Fibroblast of skin of back (primary cell): Measurements from ENCODE around the gene PTCH1.
A peak's percentile ranks its signal among the peaks of the same experiment; 100 is the strongest.

Experiments used
- DNase-seq: peaks from one replicate; pipeline ENCODE4 v3.0.0-alpha.2; 2013

PTCH1 gene

GRCh38 chr9:95511952-95512708 lies 4.6 kb downstream of the PTCH1 start:
- peak; percentile 44 for DNase-seq

- DNase-seq = no peak
Measured at GRCh38 chr9:95511616-95511931, 5.2 kb downstream of the PTCH1 start.

GRCh38 chr9:95510709-95511615 lies 5.8 kb downstream of the PTCH1 start:
- DNase-seq = peak; percentile 97

GRCh38 chr9:95509851-95510708 lies 6.7 kb downstream of the PTCH1 start:
- DNase-seq = peak; percentile 34

- DNase-seq = peak; percentile 94
Measured at GRCh38 chr9:95508968-95509850, 7.6 kb downstream of the PTCH1 start.

GRCh38 chr9:95508242-95508967 lies 8.4 kb downstream of the PTCH1 start:
- DNase-seq = peak; percentile 35

GRCh38 chr9:95507464-95508241 lies 9.1 kb downstream of the PTCH1 start:
- DNase-seq = peak; percentile 57

- DNase-seq = peak; percentile 66
Measured at GRCh38 chr9:95506678-95507463, 9.9 kb downstream of the PTCH1 start.

- peak; percentile 52 for DNase-seq
Measured at GRCh38 chr9:95506428-95506677, 10.4 kb downstream of the PTCH1 start.

GRCh38 chr9:95505717-95506427 lies 10.9 kb downstream of the PTCH1 start:
- DNase-seq = peak; percentile 65

GRCh38 chr9:95505072-95505716 lies 11.6 kb downstream of the PTCH1 start:
- no peak for DNase-seq

GRCh38 chr9:95504053-95504963 lies 12.5 kb downstream of the PTCH1 start:
- DNase-seq = peak; percentile 86

GRCh38 chr9:95503369-95503768 lies 13.4 kb downstream of the PTCH1 start:
- DNase-seq = no peak

GRCh38 chr9:95502248-95502647 lies 14.5 kb downstream of the PTCH1 start:
- no peak for DNase-seq

GRCh38 chr9:95499847-95500246 lies 16.9 kb downstream of the PTCH1 start:
- peak; percentile 13 for DNase-seq

- peak; percentile 30 for DNase-seq
Measured at GRCh38 chr9:95499046-95499676, 17.6 kb downstream of the PTCH1 start.

GRCh38 chr9:95498641-95499040 lies 18.1 kb downstream of the PTCH1 start:
- DNase-seq = peak; percentile 65
